Measurements from ENCODE around the gene OAS3. TPM values are rescaled to one million over a fixed set of nuclear protein-coding genes. Genes with fewer than 3 reads are reported as not detected.

The OAS3 gene
- total RNA-seq, 1 donor from 2014 or later: 20.1 TPM

DNA sequence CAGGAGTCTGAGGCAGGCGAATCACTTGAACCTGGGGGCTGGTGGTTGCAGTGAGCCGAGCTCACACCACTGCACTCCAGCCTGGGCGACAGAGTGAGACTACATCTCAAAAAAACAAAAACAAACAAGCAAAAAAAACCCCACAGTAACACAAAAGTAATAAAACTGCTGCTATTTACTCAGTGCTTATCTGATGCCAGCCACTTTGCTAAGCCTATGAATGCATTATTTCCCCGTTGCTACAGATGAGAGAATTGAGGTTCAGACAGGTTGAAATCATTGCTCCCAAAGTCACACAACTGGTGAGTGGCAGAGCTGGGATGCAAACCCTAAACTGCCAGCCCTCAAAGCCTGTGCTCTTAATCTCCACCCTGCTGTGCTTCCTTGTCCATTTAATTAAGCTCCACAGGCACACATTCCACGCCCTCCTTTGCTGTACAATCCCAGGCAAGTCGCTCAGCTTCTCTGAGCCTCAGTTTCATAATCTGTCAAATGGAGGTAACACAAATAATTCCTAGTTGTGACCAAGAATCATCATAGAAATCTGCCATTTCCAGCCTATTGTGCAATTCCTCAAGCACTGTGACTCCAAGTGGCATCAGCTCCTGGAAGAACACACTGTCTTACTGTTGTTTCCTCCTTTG, 5.7 kb upstream of the OAS3 start:
- TF ChIP-seq, protein P1, sequence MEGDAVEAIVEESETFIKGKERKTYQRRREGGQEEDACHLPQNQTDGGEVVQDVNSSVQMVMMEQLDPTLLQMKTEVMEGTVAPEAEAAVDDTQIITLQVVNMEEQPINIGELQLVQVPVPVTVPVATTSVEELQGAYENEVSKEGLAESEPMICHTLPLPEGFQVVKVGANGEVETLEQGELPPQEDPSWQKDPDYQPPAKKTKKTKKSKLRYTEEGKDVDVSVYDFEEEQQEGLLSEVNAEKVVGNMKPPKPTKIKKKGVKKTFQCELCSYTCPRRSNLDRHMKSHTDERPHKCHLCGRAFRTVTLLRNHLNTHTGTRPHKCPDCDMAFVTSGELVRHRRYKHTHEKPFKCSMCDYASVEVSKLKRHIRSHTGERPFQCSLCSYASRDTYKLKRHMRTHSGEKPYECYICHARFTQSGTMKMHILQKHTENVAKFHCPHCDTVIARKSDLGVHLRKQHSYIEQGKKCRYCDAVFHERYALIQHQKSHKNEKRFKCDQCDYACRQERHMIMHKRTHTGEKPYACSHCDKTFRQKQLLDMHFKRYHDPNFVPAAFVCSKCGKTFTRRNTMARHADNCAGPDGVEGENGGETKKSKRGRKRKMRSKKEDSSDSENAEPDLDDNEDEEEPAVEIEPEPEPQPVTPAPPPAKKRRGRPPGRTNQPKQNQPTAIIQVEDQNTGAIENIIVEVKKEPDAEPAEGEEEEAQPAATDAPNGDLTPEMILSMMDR (IDR thresholded peaks at IDR 0.05): no peak
- TF ChIP-seq POLR2A (IDR thresholded peaks at IDR 0.05) (no peak), POLR2AphosphoS5 (IDR thresholded peaks at IDR 0.05; ENCODE audit: insufficient read depth in 1 of 2, low read depth in 1 of 2) (no peak)
- intact Hi-C loops (cut with DNase I): no loop called here
- no peak overlapping the region for H3K4me3 ChIP-seq
- no peaks in the 10 kb centered on the region for H3K9me3 ChIP-seq
- no peaks in the 10 kb centered on the region for H3K4me1 ChIP-seq
- no peaks in the 10 kb centered on the region for H3K27me3 ChIP-seq
- DNase-seq (ENCODE audit: extremely low spot score in 2 of 2): no peak
- H3K27ac ChIP-seq: no peak overlapping the region
- H3K36me3 ChIP-seq: no peaks in the 10 kb centered on the region

DNA sequence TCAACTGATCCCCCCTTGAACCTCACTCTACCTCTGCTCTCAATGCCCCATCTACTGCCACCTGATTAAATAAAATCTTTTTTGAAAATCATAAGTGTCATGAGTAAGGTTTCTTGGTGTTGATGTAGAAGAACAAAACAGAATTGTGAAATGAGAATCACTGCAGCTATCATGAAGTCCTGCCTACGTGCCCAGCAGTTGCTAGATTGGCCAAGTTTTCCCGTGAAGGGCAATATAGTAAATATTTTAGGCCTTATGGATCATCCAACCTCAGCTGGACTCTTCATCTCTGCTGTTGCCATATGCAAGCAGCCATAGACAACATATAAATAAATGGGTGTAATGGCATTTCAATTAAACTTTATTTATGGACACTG, 5.2 kb upstream of the OAS3 start:
- Histone ChIP-seq H3K9me3 (no peaks in the 10 kb centered on the region), H3K27ac (no peak overlapping the region), H3K4me1 (no peaks in the 10 kb centered on the region), H3K4me3 (no peak overlapping the region), H3K27me3 (no peaks in the 10 kb centered on the region), H3K36me3 (no peaks in the 10 kb centered on the region)
- TF ChIP-seq POLR2AphosphoS5 (IDR thresholded peaks at IDR 0.05; ENCODE audit: insufficient read depth in 1 of 2, low read depth in 1 of 2) (no peak), POLR2A (IDR thresholded peaks at IDR 0.05) (no peak)
- TF ChIP-seq, protein P1 (IDR thresholded peaks at IDR 0.05): no peak
- intact Hi-C loops (cut with DNase I): no loop called here
- no peak for DNase-seq (ENCODE audit: extremely low spot score in 2 of 2)

DNA sequence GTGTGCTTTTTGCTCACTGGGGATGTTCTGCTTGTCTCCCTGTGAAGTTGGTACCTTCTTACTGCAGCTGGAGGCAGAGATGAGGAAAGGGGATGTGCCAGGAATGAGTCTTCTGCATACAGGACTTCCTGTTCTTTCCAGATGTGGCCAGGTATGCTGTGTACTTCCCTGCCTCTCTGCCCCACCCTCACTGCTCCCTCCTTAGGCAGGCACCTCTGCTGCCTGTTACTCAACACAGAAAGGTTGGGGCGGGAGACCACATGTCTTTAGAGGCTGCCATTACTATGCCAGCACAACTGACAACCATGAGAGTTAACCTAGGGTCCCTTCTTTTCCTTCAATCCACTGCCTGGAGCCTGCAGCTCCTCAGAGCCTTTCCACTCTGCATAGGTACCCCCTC, 2.0 kb upstream of the OAS3 start:
- peak overlapping the region; percentile 42 for H3K27ac ChIP-seq
- peaks cover 18% of the 10 kb centered on the region for H3K4me1 ChIP-seq
- intact Hi-C loops (cut with DNase I): no loop called here

DNA sequence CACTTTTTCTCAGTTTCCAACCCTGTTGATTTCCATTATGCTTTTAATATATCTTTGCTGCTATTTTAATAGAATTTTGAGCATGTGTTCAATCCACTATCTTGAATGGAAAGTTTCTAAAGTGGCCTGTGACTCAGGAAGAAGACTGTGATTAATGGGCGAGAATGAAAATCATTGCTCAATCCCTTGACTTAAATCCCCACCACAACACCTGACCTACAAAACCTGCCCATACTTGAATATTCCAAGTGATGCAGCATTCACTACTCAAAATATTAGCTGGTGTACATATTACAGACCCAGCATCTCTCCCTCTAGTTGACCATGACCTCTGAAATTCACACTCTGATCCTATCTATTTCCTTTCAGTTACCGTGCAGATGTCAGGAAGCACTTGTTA, 1.3 kb upstream of the OAS3 start:
- H3K27ac ChIP-seq: peak overlapping the region; percentile 42
- H3K36me3 ChIP-seq: no peaks in the 10 kb centered on the region
- DNase-seq (ENCODE audit: extremely low spot score in 2 of 2): no peak
- H3K27me3 ChIP-seq: no peaks in the 10 kb centered on the region
- H3K4me1 ChIP-seq: peaks cover 18% of the 10 kb centered on the region
- intact Hi-C loops (cut with DNase I): no loop called here
- H3K4me3 ChIP-seq: no peak overlapping the region
- no peaks in the 10 kb centered on the region for H3K9me3 ChIP-seq
- TF ChIP-seq POLR2A (IDR thresholded peaks at IDR 0.05) (no peak), POLR2AphosphoS5 (IDR thresholded peaks at IDR 0.05; ENCODE audit: insufficient read depth in 1 of 2, low read depth in 1 of 2) (peak in 1 of 2 donors; percentile 77)

More for the DNA sequence above, 2.0 kb upstream of the OAS3 start:
- DNase-seq (ENCODE audit: extremely low spot score in 2 of 2): peak in 1 of 2 donors; percentile 93
- H3K4me3 ChIP-seq: no peak overlapping the region
- H3K36me3 ChIP-seq: no peaks in the 10 kb centered on the region
- H3K27me3 ChIP-seq: no peaks in the 10 kb centered on the region
- TF ChIP-seq, protein P1 (IDR thresholded peaks at IDR 0.05): no peak
- TF ChIP-seq POLR2A (IDR thresholded peaks at IDR 0.05) (no peak), POLR2AphosphoS5 (IDR thresholded peaks at IDR 0.05; ENCODE audit: insufficient read depth in 1 of 2, low read depth in 1 of 2) (peak in 1 of 2 donors; percentile 57)
- H3K9me3 ChIP-seq: no peaks in the 10 kb centered on the region

DNA sequence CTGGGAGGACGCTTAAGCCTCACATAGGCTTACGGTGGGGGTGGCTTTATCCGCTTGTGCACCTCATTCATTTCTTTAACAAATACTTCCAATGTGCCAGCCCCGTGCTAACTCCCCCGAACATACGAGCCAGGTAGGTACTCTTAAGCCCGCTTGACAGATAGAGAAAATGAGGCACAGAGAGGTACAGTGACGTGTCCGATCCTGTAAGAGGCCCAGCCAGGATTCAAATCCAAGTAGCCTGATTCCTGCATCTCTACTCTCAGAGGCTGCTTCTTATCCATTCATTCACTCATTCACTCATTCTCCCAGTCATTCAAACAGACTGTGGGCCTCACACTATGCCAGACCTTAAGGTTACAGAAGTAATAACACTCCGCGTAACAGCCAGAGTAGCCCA, 477 bp downstream of the OAS3 start:
- Histone ChIP-seq H3K36me3 (no peaks in the 10 kb centered on the region), H3K4me1 (peaks cover 18% of the 10 kb centered on the region), H3K27ac (peak overlapping the region; percentile 86), H3K27me3 (no peaks in the 10 kb centered on the region), H3K9me3 (no peaks in the 10 kb centered on the region), H3K4me3 (peak overlapping the region; percentile 71 to 83)
- DNase-seq (ENCODE audit: extremely low spot score in 2 of 2): peak in 1 of 2 donors; percentile 74
- intact Hi-C loops (cut with DNase I): no loop called here
- TF ChIP-seq, protein P1 (IDR thresholded peaks at IDR 0.05): no peak
